Hepatocyte (in vitro differentiated cells): Measurements from ENCODE around the gene UBE2Q1.

Source experiments
- CTCF ChIP-seq: fragments of 200-600 bp; sonication (generic); IDR thresholded peaks from 2 replicates; pipeline ENCODE4 v1.5.1; 2016; ENCODE audit warnings: antibody characterized with exemption, mild to moderate bottlenecking; ENCODE audit not compliant: poor library complexity
- EZH2 ChIP-seq: fragments of 200-600 bp; sonication (generic); IDR thresholded peaks from 2 replicates; pipeline ENCODE4 v1.6.1; 2016; ENCODE audit warnings: antibody characterized with exemption, mild to moderate bottlenecking, borderline replicate concordance

GRCh38 chr1:154553056-154554030, 5.1 kb downstream of the UBE2Q1 start:
- TF ChIP-seq CTCF, result no peak
- TF ChIP-seq EZH2, result no peak
